Esophagus squamous epithelium (tissue), 5 donors: ENCODE data around the gene CD244. TPM values are rescaled to one million over a fixed set of nuclear protein-coding genes. Genes with fewer than 3 reads are reported as not detected.

Experiments used
- DNase-seq: peaks from one replicate; lab custom pipeline; 2025; lab: John Stamatoyannopoulos, UW
- H3K27ac ChIP-seq, 4 donors: fragments of 200-600 bp; sonication (generic); one replicate each; pipeline ENCODE4 v1.5.1; 2016 to 2019; ENCODE audit warnings: mild to moderate bottlenecking in 1 of 4
- H3K27me3 ChIP-seq, 4 donors: fragments of 200-600 bp; sonication (generic); 1 replicate in 3 of 4; 2 replicates in 1 of 4; pipeline versions ENCODE4 v1.5.1 to v1.6.0; 2017 to 2021; ENCODE audit warnings: antibody characterized with exemption in 1 of 4
- H3K36me3 ChIP-seq, 3 donors: fragments of 200-600 bp; sonication (generic); one replicate each; pipeline ENCODE4 v1.5.1; 2016 to 2019
- H3K4me1 ChIP-seq, 3 donors: fragments of 200-600 bp; sonication (generic); one replicate each; pipeline ENCODE4 v1.5.1; 2017 to 2019
- H3K4me3 ChIP-seq, 4 donors: fragments of 200-600 bp; sonication (generic); 1 replicate in 3 of 4; 2 replicates in 1 of 4; pipeline ENCODE4 v1.5.1; 2016 to 2019; ENCODE audit warnings: mild to moderate bottlenecking in 2 of 4, moderate library complexity in 1 of 4
- H3K9me3 ChIP-seq, 3 donors: fragments of 200-600 bp; sonication (generic); one replicate each; pipeline ENCODE4 v1.5.1; 2016 to 2019
- CTCF ChIP-seq, 6 experiments: fragments of 450-650 bp in 4 of 6; fragments of 200-600 bp in 2 of 6; sonication (generic) in 2 of 6; IDR thresholded peaks; one replicate each; pipeline ENCODE4 v1.5.1; 2016 to 2019; ENCODE audit warnings: antibody characterized with exemption in 6 of 6, mild to moderate bottlenecking in 4 of 6, moderate library complexity in 4 of 6
- POLR2A ChIP-seq, 4 donors: fragments of 450-650 bp; IDR thresholded peaks; one replicate each; pipeline ENCODE4 v1.6.1; 2017; ENCODE audit warnings: antibody characterized with exemption in 4 of 4, mild to moderate bottlenecking in 4 of 4, moderate library complexity in 3 of 4
- WGBS, 2 donors: methylation state at CpG; one replicate each; pipeline ENCODE4 v1.1.5; 2018; 5-methylcytosine and 5-hydroxymethylcytosine counted together
- intact Hi-C: fragments of 100-400 bp; cut with DNase I; formaldehyde crosslinking; loops from one replicate; pipeline ENCODE4 v1.15.0; 2022
- total RNA-seq, 4 donors: library from RNA; depleted of rRNA; stranded (reverse); fragments of >200 nt; gene quantifications; one replicate each; pipeline ENCODE4 v1.1.0, GENCODE V29; 2016
- donor health status: DM: yes; HTN: yes; CAD: no.

The CD244 gene
- total RNA-seq, 4 donors from 2014 or later = 0.18 to 1.7 (median 0.56) TPM

- WGBS, 2 donors = 50% methylated on average over 4 of the region's 4 CpGs
- Histone ChIP-seq H3K27ac (no peak overlapping the region), H3K4me3 (peak overlapping the region in 1 of 4 donors; percentile 8), H3K4me1 (no peaks in the 10 kb centered on the region), H3K27me3 (no peaks in the 10 kb centered on the region), H3K36me3 (no peaks in the 10 kb centered on the region), H3K9me3 (no peaks in the 10 kb centered on the region)
- intact Hi-C loops = no loop called here
- DNase-seq = no peak
- no peak for TF ChIP-seq CTCF (IDR thresholded peaks at IDR 0.05)
- TF ChIP-seq POLR2A (IDR thresholded peaks at IDR 0.05) = no peak
These were observed 61.9 kb downstream of the CD244 start for GRCh38 chr1:160800645-160801408.

- H3K27ac ChIP-seq = no peak overlapping the region
- TF ChIP-seq POLR2A (IDR thresholded peaks at IDR 0.05) (no peak), CTCF (IDR thresholded peaks at IDR 0.05) (no peak)
- no peaks in the 10 kb centered on the region for H3K36me3 ChIP-seq
- no peaks in the 10 kb centered on the region for H3K9me3 ChIP-seq
- 93 to 96% methylated on average over 1 of the region's 1 CpG for WGBS, 2 donors
- H3K4me1 ChIP-seq = no peaks in the 10 kb centered on the region
- H3K4me3 ChIP-seq = no peak overlapping the region
- DNase-seq = no peak
- intact Hi-C loops = no loop called here
- no peaks in the 10 kb centered on the region for H3K27me3 ChIP-seq
These were observed 62.5 kb downstream of the CD244 start for GRCh38 chr1:160800142-160800541.

GRCh38 chr1:160799641-160800040 lies 63.0 kb downstream of the CD244 start:
- Histone ChIP-seq H3K27ac (no peak overlapping the region), H3K36me3 (no peaks in the 10 kb centered on the region), H3K4me3 (no peak overlapping the region), H3K27me3 (no peaks in the 10 kb centered on the region), H3K9me3 (no peaks in the 10 kb centered on the region), H3K4me1 (no peaks in the 10 kb centered on the region)
- no peak for TF ChIP-seq POLR2A (IDR thresholded peaks at IDR 0.05)
- intact Hi-C loops = no loop called here
- DNase-seq = no peak
- WGBS, 2 donors = 70 to 90% methylated on average over 3 to 5 of the region's 5 CpGs

GRCh38 chr1:160798439-160798838 lies 64.2 kb downstream of the CD244 start:
- no peaks in the 10 kb centered on the region for H3K4me1 ChIP-seq
- 81 to 89% methylated on average over 2 of the region's 2 CpGs for WGBS, 2 donors
- no peaks in the 10 kb centered on the region for H3K27me3 ChIP-seq
- intact Hi-C loops = no loop called here
- TF ChIP-seq POLR2A (IDR thresholded peaks at IDR 0.05) (no peak), CTCF (IDR thresholded peaks at IDR 0.05) (no peak)
- peak overlapping the region in 2 of 4 donors; percentile 47 to 49 for H3K27ac ChIP-seq
- no peak for DNase-seq
- peak overlapping the region in 1 of 4 donors; percentile 37 for H3K4me3 ChIP-seq
- H3K36me3 ChIP-seq = no peaks in the 10 kb centered on the region
- H3K9me3 ChIP-seq = no peaks in the 10 kb centered on the region

GRCh38 chr1:160797861-160798273 lies 64.8 kb downstream of the CD244 start:
- no peaks in the 10 kb centered on the region for H3K9me3 ChIP-seq
- intact Hi-C loops = no loop called here
- no peaks in the 10 kb centered on the region for H3K36me3 ChIP-seq
- WGBS, 2 donors = 15 to 22% methylated on average over 4 of the region's 4 CpGs
- H3K27me3 ChIP-seq = no peaks in the 10 kb centered on the region
- H3K4me3 ChIP-seq = peak overlapping the region in 1 of 4 donors; percentile 37
- DNase-seq = no peak
- TF ChIP-seq POLR2A (IDR thresholded peaks at IDR 0.05) = peak in 1 of 4 donors; percentile 23
- no peak for TF ChIP-seq CTCF (IDR thresholded peaks at IDR 0.05)
- H3K27ac ChIP-seq = peak overlapping the region in 2 of 4 donors; percentile 47 to 49
- H3K4me1 ChIP-seq = no peaks in the 10 kb centered on the region
